Uterus (tissue), 2 donors: ENCODE data around the gene OVOL3.

Experiments
- POLR2A ChIP-seq, 2 donors: fragments of 450-650 bp; IDR thresholded peaks; one replicate each; pipeline ENCODE4 v1.6.1; 2016; ENCODE audit warnings: antibody characterized with exemption in 2 of 2, mild to moderate bottlenecking in 1 of 2, moderate library complexity in 1 of 2
- TF ChIP-seq, protein P1 (sequence below), 4 experiments: fragments of 200-600 bp in 2 of 4; fragments of 450-650 bp in 2 of 4; sonication (generic) in 2 of 4; IDR thresholded peaks; one replicate each; pipeline ENCODE4 v1.5.1; 2016 to 2019; ENCODE audit warnings: antibody characterized with exemption in 4 of 4, mild to moderate bottlenecking in 2 of 4, moderate library complexity in 1 of 4

- TF ChIP-seq, protein P1, sequence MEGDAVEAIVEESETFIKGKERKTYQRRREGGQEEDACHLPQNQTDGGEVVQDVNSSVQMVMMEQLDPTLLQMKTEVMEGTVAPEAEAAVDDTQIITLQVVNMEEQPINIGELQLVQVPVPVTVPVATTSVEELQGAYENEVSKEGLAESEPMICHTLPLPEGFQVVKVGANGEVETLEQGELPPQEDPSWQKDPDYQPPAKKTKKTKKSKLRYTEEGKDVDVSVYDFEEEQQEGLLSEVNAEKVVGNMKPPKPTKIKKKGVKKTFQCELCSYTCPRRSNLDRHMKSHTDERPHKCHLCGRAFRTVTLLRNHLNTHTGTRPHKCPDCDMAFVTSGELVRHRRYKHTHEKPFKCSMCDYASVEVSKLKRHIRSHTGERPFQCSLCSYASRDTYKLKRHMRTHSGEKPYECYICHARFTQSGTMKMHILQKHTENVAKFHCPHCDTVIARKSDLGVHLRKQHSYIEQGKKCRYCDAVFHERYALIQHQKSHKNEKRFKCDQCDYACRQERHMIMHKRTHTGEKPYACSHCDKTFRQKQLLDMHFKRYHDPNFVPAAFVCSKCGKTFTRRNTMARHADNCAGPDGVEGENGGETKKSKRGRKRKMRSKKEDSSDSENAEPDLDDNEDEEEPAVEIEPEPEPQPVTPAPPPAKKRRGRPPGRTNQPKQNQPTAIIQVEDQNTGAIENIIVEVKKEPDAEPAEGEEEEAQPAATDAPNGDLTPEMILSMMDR (IDR thresholded peaks at IDR 0.05) = no peak
- no peak for TF ChIP-seq POLR2A (IDR thresholded peaks at IDR 0.05)
These were observed 46.1 kb upstream of the OVOL3 start for GRCh38 chr19:36064826-36065225.
